Jurkat, Clone E6-1 (cell line): ENCODE measurements around the gene WDR26.
"Not testable (repeated sequence)": the region's sequence is repeated elsewhere in the genome, so short reads cannot be mapped to it uniquely, and the experiment has no call there.

Source experiments
- DNase-seq: peaks from one replicate; pipeline ENCODE4 v3.0.0-alpha.2; 2011; ENCODE audit warnings: low read depth, low spot score
- H3K4me3 ChIP-seq: 2 replicates; pipeline ENCODE4 v1.5.1; 2011; ENCODE audit warnings: mild to moderate bottlenecking, low read length, control low read depth, moderate library complexity

WDR26 gene

GRCh38 chr1:224357626-224358124 lies 76.9 kb downstream of the WDR26 start:
- H3K4me3 ChIP-seq = peak overlapping the region; percentile 61
- DNase-seq = no peak

GRCh38 chr1:224356685-224357625 lies 77.6 kb downstream of the WDR26 start, which contains the start of gene CNIH4:
TSS of gene CNIH4 (plus strand) at chr1:224356879. CDS start at chr1:224356925, 46 bp downstream.
- peak; percentile 93 for DNase-seq
- H3K4me3 ChIP-seq = peak within 1 kb of the TSS; percentile 61

GRCh38 chr1:224353975-224354925 lies 80.3 kb downstream of the WDR26 start:
- no peak overlapping the region for H3K4me3 ChIP-seq
- DNase-seq = no peak

- H3K4me3 ChIP-seq, DNase-seq: not testable (repeated sequence)
Measured at GRCh38 chr1:224352436-224353085, 82.0 kb downstream of the WDR26 start.

GRCh38 chr1:224349716-224350115 lies 84.9 kb downstream of the WDR26 start:
- DNase-seq, H3K4me3 ChIP-seq: not testable (repeated sequence)

GRCh38 chr1:224348137-224348536 lies 86.5 kb downstream of the WDR26 start:
- H3K4me3 ChIP-seq = no peak overlapping the region
- no peak for DNase-seq

- no peak for DNase-seq
- H3K4me3 ChIP-seq = no peak overlapping the region
Measured at GRCh38 chr1:224343679-224344078, 90.9 kb downstream of the WDR26 start.

- H3K4me3 ChIP-seq, DNase-seq: not testable (repeated sequence)
Measured at GRCh38 chr1:224340453-224341384, 93.9 kb downstream of the WDR26 start.

GRCh38 chr1:224339442-224340033 lies 95.1 kb downstream of the WDR26 start:
- no peak for DNase-seq
- no peak overlapping the region for H3K4me3 ChIP-seq

- H3K4me3 ChIP-seq = no peak overlapping the region
- DNase-seq = no peak
Measured at GRCh38 chr1:224338150-224338838, 96.3 kb downstream of the WDR26 start.
